Astrocyte (in vitro differentiated cells and primary cell): ENCODE data around the gene TRIO.

Source experiments
- CTCF ChIP-seq: IDR thresholded peaks from 2 replicates; pipeline ENCODE4 v1.5.1; 2011; ENCODE audit warnings: low read depth, mild to moderate bottlenecking, inconsistent platforms, low read length, moderate library complexity; ENCODE audit not compliant: insufficient read depth
- EZH2 ChIP-seq: IDR thresholded peaks from 2 replicates; pipeline ENCODE4 v1.6.1; 2012; ENCODE audit warnings: mild to moderate bottlenecking, low read length, inconsistent platforms; ENCODE audit not compliant: insufficient read depth

- no peak for TF ChIP-seq CTCF
- TF ChIP-seq EZH2 = no peak
Observed at GRCh38 chr5:14442536-14442935, 299.4 kb downstream of the TRIO start.
